Measurements from ENCODE around the gene NUAK1.
A peak's percentile ranks its signal among the peaks of the same experiment; 100 is the strongest.

Gene NUAK1

DNA sequence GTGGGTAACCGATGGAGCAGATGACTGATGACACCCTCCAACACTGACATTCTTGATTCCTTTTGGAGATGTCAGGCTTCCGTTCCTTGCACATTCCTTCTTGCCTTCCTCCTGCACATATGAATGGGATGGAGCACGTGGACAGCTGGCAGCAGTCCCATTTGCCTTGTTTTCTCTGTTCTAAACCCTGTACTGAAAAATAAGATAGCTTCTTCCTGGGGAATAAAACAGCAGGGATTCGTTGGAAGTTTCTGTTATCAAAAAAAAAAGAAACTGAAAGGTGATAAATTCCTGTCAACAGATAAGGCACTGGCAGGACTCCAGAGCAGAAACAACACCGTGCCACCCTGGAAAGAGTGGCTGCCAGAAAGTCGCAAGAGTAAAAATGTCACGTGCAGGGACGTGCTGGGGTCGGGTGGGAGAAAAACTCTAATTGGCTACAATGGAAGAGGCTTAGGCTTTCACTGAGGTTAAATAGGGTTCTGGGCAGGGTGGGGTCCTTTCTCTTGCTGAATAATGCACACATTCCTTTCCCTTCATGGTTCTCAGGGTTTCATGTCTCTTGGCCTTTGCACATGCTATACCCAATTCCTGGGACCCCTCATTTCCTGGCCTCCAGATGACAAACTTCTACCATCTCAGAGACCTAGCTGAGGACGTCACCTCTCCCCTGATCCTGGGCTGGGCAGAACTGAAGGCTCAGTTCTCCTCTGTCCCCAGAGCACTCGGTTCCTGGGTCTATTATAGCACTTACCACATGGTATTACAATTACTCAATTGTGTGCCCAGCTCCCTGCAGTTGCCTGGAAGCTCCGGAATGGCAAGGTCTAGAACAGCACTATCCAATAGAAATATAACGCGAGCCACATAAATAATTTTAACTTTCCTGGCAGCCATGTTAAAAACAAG is 7.0 kb upstream of the NUAK1 start:
- DNase-seq = no peak

DNA sequence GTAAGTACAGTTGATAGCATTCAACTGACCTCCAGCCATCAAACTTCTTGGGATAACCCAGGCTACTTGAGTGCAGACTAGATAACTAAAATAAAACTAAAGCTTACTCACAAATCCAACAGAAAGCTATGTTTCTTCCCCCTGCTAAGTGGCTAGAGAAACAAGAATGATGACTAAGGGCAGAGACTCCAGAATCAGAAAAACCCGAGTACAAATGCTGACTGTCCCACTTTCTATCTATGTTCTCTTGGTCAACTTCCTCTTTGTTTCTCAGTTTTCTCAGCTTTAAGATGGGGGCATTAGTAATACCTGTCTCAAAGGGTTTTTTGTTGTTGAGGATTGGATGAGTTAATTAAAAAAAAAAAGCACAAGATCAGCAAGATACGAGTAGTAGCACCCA is 6.1 kb upstream of the NUAK1 start:
- peak; percentile 61 for DNase-seq

DNA sequence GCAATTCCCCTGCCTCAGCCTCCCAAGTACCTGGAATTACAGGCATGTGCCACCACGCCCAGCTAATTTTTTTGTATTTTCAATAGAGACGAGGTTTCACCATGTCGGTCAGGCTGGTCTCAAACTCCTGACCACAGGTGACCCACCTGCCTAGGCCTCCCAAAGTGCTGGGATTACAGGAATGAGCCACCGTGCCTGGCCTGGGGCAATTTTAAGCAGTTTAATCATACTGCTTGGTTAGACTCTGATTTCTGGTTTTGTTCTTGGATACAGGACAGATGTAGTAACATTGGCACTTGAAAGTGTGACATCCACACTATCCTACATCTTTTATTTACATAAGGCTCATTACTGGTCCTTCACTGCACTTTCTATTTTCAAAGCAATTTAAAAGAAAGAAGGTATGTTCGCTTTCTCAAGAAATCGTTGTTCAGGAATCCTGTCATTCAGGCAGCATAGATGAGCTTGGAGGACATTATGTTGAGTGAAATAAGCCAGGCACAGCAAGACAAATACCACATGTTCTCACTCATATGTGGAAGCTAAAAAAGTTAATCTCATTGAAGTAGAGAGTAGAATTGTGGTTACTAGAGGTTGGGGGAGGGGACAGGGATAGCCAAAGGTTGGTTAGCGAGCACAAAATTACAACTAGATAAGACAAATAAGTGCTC is 4.0 kb upstream of the NUAK1 start:
- no peak for DNase-seq

GRCh38 chr12:106141920-106142319 is 3.2 kb upstream of the NUAK1 start:
- peak; percentile 9 for DNase-seq

DNA sequence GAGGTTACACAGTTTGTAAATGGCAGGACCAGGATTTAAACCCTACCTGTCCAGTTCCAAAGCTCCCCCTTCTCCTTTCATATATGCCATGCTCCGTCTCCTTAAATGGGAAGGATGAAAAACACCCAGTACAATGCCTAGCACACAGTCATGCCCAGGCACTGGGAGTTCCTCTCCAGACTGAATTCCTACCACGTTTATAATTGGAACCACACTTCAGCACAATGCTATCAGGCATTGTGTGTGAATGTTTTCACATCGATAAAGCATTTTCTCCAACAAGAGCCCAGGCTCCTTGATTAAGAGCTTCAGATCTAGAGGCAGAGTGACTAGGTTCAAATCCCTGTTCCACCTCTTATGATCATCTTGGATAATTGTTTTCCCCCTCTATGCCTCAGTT is 2.7 kb upstream of the NUAK1 start:
- DNase-seq = no peak

DNA sequence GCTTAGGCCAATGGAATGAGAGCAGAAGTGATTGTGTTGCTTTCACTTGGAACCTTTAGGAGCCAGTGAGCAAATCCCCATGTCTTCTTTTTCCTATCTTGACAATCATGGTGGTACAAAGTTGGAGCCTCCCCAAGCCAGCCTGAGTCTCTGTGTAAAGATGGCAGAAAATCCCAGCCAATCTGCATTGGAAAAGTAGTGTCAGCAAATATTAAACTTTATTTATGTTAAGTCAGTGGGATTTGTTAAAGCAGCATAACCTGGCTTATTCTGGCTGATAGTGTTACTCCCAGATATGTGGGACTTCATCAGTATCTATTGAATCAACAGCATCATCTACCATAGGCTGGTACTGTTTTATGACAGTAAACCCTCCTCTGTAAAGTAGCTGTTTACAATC is 2.2 kb upstream of the NUAK1 start:
- no peak for DNase-seq

GRCh38 chr12:106140223-106140986 is 1.7 kb upstream of the NUAK1 start:
- no peak for DNase-seq

GRCh38 chr12:106139422-106140171 is 843 bp upstream of the NUAK1 start:
- DNase-seq = peak; percentile 32

DNA sequence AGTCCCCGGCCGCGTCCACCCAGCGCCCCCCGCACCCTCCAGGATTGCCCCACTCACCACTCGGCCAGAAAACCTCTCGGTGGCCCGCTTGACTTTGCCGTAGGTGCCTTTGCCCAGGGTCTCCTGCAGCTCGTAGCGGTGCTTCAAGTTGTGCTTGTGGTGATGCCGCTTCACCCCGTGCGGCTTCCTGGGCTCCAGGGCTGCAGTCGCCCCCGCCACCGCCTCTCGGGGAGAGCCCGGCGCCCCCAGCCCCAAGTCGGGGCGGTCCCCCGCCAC is 459 bp downstream of the NUAK1 start:
- no peak for DNase-seq

DNA sequence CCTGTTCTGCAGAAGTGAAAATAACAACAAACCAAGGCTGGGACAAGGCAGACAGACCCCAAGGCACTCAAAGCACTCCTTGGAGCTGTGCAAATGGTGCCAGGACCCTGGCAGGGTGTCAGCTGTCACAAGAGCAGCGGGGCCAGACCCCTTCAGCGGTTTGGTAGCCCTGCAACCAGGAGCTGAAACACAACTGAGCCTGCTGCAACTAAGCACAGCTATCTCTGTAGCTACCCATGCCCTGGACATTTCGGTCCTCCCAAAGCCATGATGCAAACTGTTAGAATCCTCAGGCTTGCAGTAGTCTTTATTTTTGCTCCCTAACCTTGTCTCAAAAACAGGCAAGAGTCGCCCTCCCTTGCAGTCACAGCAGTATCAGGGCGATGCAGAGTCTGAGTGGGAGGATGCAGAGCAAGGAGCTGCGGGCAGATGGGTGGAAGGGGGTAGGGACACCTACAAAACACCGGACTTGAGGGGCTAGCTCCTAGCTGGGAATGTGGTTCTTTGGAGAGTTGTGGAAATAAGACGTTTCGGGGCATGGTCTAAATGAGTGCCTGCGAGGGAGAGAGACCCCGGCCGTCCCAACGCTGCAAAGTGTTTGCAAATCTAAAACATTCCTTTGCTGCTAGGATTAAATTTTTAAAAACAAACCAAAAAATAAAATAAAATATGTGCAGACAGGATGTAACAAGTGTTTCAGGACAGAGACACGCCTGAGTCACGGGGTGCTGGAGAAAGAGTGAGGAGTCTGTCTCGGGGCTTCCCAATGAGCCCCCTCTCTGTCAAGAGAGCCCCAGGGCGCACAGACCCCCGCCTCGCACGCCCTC is 1.0 kb downstream of the NUAK1 start:
- DNase-seq = no peak

DNA sequence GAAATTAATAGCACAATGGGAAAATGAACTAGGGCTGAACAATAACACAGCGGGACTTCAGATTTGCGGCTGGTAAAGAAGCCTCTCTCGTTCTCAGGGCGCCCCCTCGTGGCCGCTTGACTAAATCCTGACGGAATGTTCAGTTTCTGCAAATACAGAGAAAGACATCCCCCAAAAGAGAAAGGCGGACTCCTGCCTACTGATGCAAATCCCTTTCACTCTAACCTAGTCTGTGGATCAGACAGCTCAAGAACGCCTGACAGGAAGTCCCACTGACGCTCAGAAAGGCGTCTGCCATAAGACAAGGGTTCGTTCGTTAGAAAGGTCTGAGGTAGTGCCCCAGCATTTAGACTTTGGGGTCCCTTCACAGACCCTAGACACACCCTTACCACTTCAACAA is 2.5 kb downstream of the NUAK1 start:
- peak; percentile 71 for DNase-seq

DNA sequence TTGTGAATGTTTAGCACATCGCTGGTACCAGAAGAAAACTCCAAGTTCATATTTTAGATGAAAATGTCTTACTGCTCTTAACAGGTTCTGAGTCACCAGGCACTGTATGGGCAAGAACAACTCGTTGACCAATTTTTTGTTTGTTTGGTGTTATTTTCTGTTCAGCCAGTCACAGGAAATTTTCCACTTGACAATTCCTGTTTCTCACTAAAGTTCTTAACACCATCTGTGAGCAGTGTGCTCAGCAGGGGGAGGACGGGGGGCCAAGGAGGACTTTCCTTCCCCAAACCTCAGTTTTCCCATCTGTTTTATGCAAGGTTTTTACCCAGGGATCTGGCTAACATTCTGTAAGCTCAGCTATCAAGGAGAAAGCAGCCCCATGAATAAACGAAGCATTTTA is 3.0 kb downstream of the NUAK1 start:
- no peak for DNase-seq

GRCh38 chr12:106135075-106135474 is 3.7 kb downstream of the NUAK1 start:
- no peak for DNase-seq

- peak; percentile 9 for DNase-seq
Measured at GRCh38 chr12:106134294-106134949, 4.3 kb downstream of the NUAK1 start.

DNA sequence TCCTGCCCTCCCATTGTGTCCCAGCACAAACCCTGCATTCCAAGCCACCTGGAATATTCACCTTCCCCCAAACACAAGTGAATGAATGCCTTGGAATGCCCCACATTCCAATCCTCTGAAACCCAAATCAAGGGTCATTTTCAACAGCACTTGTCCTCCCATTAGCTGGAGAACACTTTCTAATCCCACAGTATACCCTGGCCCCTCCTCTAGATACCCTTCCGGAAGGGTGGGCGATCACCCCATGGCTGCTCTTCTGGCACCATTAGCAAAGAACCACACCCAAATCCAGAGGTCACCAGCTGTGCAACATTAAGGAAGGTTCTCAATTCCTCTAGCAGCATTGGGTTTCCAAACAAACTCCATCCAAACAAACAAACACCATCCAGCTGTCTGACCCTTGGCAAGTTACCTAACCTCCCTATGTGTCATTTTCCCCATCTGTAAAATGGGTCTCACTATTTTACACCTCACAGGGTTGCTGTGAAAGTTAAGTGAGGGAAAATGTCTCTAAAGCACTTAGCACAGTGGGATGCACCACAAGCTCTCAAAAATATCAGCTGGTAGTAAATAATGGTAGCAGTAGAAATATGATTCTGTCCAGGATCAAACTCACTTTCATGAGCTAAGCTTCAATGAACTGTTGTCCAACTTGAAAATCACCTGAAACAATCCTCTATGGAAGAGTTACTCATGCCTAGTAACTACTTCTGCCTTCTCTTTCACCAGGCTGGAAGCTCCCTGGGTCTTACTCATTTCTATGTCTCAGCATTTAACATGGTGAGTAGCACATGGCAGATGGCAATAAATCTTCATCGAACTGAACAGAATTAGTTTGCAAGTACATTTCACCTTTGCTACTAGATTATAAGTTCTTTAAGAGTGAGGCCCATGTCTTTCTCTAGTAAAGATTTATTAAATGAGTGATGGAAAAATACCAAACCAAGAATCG is 5.3 kb downstream of the NUAK1 start:
- DNase-seq = no peak

DNA sequence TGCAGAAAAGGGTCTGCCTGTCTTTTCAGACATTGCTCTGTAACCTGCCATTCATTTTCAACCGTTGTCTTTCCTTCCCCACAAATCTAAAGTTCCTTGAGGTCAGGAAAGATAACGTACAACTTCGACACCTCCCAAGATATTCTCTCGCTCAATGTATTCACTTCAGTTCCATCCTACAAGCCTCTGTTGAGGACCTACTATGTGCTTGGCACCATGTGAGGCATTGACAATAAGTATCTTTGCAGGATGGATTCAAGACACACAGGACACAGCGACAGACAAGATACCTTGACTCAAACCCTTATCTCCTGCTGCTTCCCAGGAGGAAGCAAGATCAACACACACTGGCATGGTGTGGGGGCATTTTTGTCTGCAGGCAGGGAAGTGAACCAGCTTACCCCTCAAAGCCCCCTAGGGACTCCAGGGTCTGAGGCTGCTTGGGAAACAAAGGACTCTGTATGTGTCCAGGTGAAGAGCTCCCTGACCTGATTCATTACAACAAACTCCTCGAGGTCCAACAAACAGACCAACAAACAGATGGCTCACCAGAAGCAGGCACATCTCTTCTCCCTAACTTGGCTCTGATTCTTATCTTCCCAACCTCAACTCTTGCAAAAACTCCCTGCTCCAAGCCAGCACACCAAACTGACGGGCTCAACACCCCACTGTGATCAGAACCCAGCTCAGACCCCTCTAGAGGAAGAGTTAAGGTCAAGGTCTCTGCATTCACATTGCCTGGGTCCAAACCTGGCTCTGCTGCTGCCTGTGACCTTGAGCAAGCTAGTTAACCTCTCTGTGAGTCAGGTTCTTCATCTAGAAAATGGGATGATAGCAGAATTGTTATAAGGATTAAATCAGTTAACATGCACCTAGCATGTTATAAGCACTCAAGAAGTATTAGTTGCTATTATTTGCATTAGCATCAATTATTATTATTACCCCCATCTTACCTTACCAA is 6.3 kb downstream of the NUAK1 start:
- no peak for DNase-seq

- no peak for DNase-seq
Measured at GRCh38 chr12:106131676-106132075, 7.1 kb downstream of the NUAK1 start.

DNA sequence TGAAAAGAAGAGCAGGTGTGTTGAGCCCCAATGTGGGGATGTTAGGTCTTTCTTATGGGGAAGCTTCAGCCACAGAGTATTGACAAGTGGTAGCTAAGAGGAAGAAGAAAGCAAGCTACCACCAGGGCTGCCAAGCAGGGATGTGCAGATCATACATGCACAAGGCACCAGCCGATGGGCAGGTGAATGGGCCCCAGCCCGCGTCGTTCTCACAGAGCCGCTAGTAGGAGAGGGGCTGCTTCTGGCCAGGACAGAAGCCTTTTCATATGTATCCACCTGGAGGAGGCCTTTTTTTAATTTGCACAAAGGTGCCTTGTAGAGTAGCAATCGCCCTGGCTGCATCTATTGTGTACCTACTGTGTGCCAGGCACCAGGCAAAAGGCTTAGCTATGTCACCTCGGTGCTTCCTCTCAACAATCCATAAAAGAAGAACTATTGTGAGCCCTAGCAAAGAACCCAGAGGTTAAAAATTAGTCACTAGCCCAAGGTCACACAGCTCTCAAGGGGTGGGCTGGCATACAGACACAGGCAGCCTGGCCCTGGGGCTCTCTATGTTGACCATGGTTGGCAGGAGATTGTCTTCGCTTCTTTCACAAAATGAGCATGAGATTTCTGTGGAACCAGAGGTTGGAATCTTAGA is 8.2 kb downstream of the NUAK1 start:
- DNase-seq = no peak

Data from MV-4-11 (cell line).